Parathyroid adenoma (tissue), 2 donors: ENCODE measurements around the gene SOHLH1.

Experiments used
- H2AFZ ChIP-seq: fragments of 300-600 bp; sonication (generic); one replicate; pipeline ENCODE4 v1.7.0; 2017; ENCODE audit warnings: antibody characterized with exemption, mild to moderate bottlenecking
- H3K27ac ChIP-seq: fragments of 300-600 bp; sonication (generic); one replicate; pipeline ENCODE4 v1.7.0; 2017
- H3K27me3 ChIP-seq: fragments of 300-600 bp; sonication (generic); one replicate; pipeline ENCODE4 v1.7.0; 2017; ENCODE audit warnings: low read length; ENCODE audit not compliant: control insufficient read depth, insufficient read depth
- H3K36me3 ChIP-seq: fragments of 300-600 bp; sonication (generic); one replicate; pipeline ENCODE4 v1.7.0; 2017; ENCODE audit warnings: low read length; ENCODE audit not compliant: control insufficient read depth, insufficient read depth
- H3K4me1 ChIP-seq: fragments of 300-600 bp; sonication (generic); one replicate; pipeline ENCODE4 v1.7.0; 2017; ENCODE audit warnings: control low read depth
- H3K4me2 ChIP-seq: fragments of 300-600 bp; sonication (generic); one replicate; pipeline ENCODE4 v1.7.0; 2017; ENCODE audit warnings: low read length
- H3K4me3 ChIP-seq: fragments of 300-600 bp; sonication (generic); one replicate; pipeline ENCODE4 v1.7.0; 2017; ENCODE audit warnings: low read depth, low read length
- H3K79me2 ChIP-seq: fragments of 300-600 bp; sonication (generic); one replicate; pipeline ENCODE4 v1.7.0; 2017; ENCODE audit warnings: control low read depth
- H3K9ac ChIP-seq: fragments of 300-600 bp; sonication (generic); one replicate; pipeline ENCODE4 v1.7.0; 2017; ENCODE audit warnings: mild to moderate bottlenecking
- H3K9me3 ChIP-seq: fragments of 300-600 bp; sonication (generic); one replicate; pipeline ENCODE4 v1.7.0; 2017; ENCODE audit warnings: low read length; ENCODE audit not compliant: control insufficient read depth
- CTCF ChIP-seq: fragments of 300-600 bp; sonication (generic); IDR thresholded peaks from one replicate; pipeline ENCODE4 v1.7.0; 2017; ENCODE audit warnings: antibody characterized with exemption, mild to moderate bottlenecking
- donor health status: primary hyperparathyroidism.

Gene SOHLH1

GRCh38 chr9:135701067-135701958 is 2.0 kb upstream of the SOHLH1 start:
- Histone ChIP-seq H3K9me3 (no peaks in the 10 kb centered on the region), H3K4me1 (no peaks in the 10 kb centered on the region), H3K36me3 (no peaks in the 10 kb centered on the region), H3K4me2 (no peak overlapping the region), H3K27ac (no peak overlapping the region), H2AFZ (no peak overlapping the region), H3K79me2 (no peaks in the 10 kb centered on the region), H3K27me3 (peaks cover 7% of the 10 kb centered on the region), H3K9ac (no peak overlapping the region), H3K4me3 (no peak overlapping the region)
- no peak for TF ChIP-seq CTCF

GRCh38 chr9:135700525-135700924 is 1.2 kb upstream of the SOHLH1 start:
- H3K27ac ChIP-seq, result no peak overlapping the region
- H3K9ac ChIP-seq, result no peak overlapping the region
- peaks cover 7% of the 10 kb centered on the region for H3K27me3 ChIP-seq
- H3K4me2 ChIP-seq, result no peak overlapping the region
- no peak for TF ChIP-seq CTCF
- no peak overlapping the region for H3K4me3 ChIP-seq
- no peak overlapping the region for H2AFZ ChIP-seq
- H3K9me3 ChIP-seq, result no peaks in the 10 kb centered on the region
- H3K79me2 ChIP-seq, result no peaks in the 10 kb centered on the region
- H3K36me3 ChIP-seq, result no peaks in the 10 kb centered on the region
- no peaks in the 10 kb centered on the region for H3K4me1 ChIP-seq

- TF ChIP-seq CTCF, result no peak
- Histone ChIP-seq H3K9ac (no peak overlapping the region), H2AFZ (no peak overlapping the region), H3K4me1 (no peaks in the 10 kb centered on the region), H3K79me2 (no peaks in the 10 kb centered on the region), H3K27ac (no peak overlapping the region), H3K36me3 (no peaks in the 10 kb centered on the region), H3K9me3 (no peaks in the 10 kb centered on the region), H3K27me3 (peaks cover 7% of the 10 kb centered on the region), H3K4me3 (no peak overlapping the region), H3K4me2 (no peak overlapping the region)
Measured at GRCh38 chr9:135698767-135699166, 514 bp downstream of the SOHLH1 start.

- Histone ChIP-seq H2AFZ (no peak overlapping the region), H3K9ac (no peak overlapping the region), H3K4me2 (no peak overlapping the region), H3K4me1 (no peaks in the 10 kb centered on the region), H3K79me2 (no peaks in the 10 kb centered on the region), H3K4me3 (no peak overlapping the region), H3K27ac (no peak overlapping the region), H3K36me3 (no peaks in the 10 kb centered on the region), H3K9me3 (no peaks in the 10 kb centered on the region), H3K27me3 (peaks cover 7% of the 10 kb centered on the region)
- TF ChIP-seq CTCF, result no peak
Measured at GRCh38 chr9:135698236-135698635, 1.0 kb downstream of the SOHLH1 start.

- Histone ChIP-seq H2AFZ (no peak overlapping the region), H3K27ac (no peak overlapping the region), H3K27me3 (peaks cover under 1% of the 10 kb centered on the region), H3K79me2 (no peaks in the 10 kb centered on the region), H3K9me3 (no peaks in the 10 kb centered on the region), H3K4me2 (no peak overlapping the region), H3K9ac (no peak overlapping the region), H3K4me3 (no peak overlapping the region), H3K36me3 (no peaks in the 10 kb centered on the region), H3K4me1 (no peaks in the 10 kb centered on the region)
- no peak for TF ChIP-seq CTCF
Measured at GRCh38 chr9:135697226-135697625, 2.1 kb downstream of the SOHLH1 start.
